GM19099 (cell line): ENCODE results near the gene BMPER.

Source experiments
- POLR2A ChIP-seq: IDR thresholded peaks from 3 replicates; pipeline ENCODE4 v1.6.1; 2011; ENCODE audit warnings: low read depth; ENCODE audit not compliant: insufficient read length; ENCODE audit errors: extremely low read depth

Gene BMPER

GRCh38 chr7:33932832-33933468 is 27.6 kb downstream of the BMPER start:
- no peak for TF ChIP-seq POLR2A

DNA sequence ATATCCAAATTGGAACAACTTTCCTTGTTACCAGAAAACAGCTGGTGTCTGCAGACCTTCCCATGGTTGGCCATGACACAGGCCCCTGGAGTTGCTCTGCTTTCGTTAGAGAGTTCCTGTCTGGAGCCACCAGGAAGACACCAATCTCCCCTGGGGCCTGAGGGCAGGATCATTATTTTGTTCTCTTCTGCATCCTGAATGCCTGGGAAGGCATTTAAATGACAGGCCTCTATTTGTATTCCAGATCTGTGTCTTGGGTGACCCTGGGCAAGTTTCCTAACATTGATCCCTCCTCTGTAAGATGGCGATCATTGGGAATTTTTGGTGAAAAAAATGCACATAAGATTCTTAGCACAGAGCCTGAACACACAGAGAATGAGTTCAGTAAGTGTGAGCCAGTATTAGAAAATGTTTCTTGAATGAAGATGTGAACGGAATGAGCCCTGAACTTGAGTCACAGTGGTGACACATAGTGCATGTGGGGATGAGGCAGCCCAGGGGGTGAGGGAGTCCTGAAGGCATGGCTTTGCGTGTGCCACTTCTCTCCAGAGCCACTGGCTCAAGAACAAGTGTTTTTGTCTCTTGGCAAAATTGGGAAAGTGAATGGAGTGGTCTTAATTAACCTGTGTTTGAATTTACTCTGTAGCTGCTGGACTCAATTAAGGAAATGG is 28.4 kb downstream of the BMPER start:
- no peak for TF ChIP-seq POLR2A

DNA sequence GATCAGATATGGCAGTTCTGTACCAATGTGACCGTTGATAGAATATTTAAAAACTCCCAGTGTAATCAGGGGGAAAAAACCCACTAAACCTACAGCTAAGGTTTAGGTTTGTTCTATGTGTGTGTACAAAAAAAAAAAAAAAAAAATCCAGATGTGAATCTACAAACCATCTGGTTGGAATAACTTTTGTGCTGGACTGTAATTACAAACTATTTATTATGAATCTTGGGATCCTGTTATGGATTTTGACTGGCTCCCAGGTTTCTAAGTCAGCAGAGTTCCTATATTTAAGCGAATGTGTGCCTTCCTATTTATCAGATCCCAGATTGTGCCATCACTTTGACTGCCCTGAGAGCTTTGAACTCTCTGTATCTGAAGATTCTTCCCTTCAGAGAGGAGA is 29.1 kb downstream of the BMPER start:
- no peak for TF ChIP-seq POLR2A

DNA sequence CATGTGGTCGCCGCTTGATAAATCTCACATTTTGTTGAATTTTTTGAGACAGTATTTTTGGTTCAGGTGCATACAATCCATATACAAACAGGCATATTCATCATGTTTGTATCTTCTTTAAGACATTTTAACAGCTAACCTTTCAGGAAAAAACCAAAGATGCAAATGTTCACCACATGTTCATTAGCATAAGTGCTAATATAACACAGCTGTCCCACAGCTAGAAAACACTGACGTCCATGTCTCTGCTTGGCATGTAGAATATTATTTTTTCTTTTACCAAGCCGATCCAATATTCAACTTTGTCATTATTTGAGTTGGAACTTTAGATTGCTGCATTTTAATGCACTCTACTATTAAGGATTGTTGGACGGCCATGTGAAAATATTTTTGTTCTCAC is 31.2 kb downstream of the BMPER start:
- TF ChIP-seq POLR2A = no peak

DNA sequence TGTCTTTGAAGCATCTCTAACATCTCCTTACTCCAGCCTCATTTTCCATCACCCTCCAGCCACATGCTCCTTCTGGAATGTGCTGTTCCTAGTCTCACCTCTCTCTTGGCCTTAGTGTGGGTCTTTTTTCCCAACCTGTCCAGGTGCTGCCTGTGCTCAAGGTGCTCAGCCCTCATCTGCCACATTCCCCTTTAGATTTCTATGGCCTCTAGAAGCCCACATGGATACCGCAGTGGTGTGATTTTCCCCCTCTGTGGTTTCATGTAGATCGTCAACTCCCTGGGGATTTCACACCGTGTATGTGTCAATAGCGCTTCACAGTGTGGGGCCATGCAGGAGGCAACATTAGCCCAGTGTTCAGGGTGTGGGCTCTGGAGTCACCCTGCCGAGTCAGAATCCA is 32.5 kb downstream of the BMPER start:
- no peak for TF ChIP-seq POLR2A

- TF ChIP-seq POLR2A = no peak
Observed at GRCh38 chr7:33939121-33939520, 33.8 kb downstream of the BMPER start.

DNA sequence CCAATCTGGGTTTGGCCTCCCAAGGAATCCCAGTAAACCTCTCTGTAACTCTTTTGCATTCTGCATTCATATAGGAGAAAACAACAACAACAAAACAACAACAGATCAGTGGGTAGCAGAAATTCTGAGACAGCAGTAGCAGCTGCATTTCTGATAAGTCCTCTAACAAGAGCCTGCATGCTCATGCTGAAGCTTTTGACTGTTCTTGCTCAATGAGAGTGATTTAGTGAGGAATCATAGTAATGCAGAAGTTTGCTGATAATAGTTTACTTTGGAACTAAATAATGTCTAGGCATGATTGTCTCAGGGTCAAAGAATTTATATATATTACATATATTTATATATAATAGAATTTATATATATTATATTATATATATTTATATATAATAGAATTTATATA is 35.2 kb downstream of the BMPER start:
- no peak for TF ChIP-seq POLR2A

DNA sequence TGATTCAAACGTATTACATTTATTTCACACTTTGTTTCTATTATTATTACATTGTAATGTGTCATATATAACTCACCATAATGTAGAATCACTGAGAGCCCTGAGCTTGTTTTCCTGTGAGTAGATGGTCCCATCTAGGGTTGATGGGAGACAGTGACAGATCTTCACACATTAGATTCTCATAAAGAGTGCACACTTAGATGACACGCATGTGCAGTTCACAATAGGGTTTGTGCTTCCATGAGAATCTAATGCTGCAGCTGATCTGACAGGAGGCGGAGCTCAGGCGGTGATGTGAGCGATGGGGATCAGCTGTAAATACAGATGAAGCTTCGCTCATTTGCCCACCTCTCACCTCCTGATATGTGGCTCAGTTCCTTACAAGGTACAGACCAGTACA is 36.1 kb downstream of the BMPER start:
- no peak for TF ChIP-seq POLR2A

DNA sequence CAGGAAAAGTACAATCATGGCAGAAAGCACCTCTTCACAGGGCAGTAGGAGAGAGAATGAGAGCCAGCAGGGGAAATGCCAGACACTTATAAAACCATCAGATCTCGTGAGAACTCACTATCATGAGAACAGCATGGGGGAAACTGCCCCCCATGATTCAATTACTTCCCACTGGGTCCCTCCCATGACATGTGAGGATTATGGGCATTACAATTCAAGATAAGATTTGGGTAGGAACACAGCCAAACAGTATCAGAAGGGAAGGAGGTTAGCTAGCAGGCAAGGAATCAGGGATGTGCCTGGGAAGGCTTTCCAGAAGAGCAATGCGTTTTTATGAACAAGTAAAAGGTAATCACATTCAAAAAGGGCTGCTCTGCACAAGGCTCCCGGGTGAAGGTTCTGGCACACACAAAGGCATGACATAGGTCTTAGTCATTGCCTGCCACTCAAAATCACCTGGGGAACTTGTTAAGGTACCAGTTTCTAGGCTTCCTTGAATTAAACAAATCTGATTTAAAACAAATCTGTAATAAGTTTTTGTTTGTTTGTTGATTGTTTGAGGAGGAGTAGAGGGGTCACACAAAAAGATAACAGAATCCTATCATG is 40.9 kb downstream of the BMPER start:
- no peak for TF ChIP-seq POLR2A

DNA sequence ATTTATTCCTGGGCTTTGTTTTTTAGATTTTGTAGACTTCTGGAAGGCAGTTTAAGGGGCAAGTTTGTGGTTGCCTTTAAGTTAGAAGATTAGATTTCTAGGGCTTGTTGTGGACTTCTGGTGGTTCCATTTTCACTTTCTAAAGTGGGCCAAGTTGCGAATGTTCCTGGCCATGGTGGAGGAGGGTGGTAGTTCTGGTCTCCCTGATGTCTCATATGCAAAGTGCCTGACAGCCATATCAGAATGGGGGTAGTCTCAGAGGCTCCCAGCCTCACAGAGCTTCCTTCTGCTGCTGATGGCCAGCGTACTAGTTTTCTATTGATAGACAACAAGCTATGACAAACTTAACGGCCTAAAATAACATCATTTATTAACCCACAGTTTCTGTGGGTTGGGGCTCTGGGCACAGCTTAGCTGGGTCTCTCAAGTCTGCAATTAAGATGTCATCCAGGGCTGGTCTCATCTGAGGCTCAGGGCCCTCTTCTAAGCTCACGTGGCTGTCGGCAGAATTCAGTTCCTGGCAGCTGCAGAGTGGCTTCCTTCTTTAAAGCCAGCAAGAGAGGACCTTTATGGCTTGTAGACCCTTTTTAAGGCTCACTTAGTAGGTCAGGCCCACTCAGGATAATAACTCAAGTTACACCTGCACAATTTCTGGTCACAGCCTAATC is 44.8 kb downstream of the BMPER start:
- TF ChIP-seq POLR2A = no peak

DNA sequence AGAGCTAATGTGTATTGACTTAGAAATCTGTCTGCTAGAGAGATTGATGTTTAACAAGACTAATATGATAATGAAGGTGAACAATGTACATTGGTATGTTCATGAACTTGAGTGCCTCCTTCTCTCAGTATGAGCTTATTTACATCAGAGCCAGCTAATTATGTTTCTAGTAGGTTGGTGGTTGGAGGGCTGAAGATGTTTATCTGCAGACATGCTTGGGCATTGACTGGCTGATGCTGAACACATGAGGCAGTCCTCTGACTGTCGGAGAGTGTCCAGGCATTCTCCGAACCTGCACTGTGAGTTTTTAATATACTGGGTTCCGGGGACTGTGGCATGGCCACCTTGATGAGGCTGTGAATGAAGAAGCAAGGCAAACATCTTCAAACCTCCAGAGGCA is 47.5 kb downstream of the BMPER start:
- no peak for TF ChIP-seq POLR2A

DNA sequence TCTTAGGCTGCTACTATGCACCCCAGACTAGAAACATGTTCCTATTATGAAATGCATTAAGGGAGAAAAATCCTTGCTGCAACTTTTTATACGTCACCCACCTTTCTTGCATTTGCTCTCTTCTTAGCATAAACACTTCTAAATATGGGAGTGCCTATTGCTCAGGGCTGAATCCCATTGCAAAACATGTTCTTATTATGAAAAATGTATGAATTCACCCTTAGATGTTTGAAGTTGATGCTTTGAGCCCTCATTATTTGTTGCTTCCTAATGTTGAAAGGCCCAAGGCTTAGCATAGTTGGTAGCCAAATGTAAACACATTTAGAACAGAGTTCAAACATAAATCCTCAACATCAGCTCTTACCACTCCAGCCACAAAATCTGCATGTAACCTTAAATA is 52.8 kb downstream of the BMPER start:
- no peak for TF ChIP-seq POLR2A

GRCh38 chr7:33959676-33960075 is 54.3 kb downstream of the BMPER start:
- TF ChIP-seq POLR2A = no peak

- TF ChIP-seq POLR2A = no peak
Observed at GRCh38 chr7:33961948-33962347, 56.6 kb downstream of the BMPER start.

DNA sequence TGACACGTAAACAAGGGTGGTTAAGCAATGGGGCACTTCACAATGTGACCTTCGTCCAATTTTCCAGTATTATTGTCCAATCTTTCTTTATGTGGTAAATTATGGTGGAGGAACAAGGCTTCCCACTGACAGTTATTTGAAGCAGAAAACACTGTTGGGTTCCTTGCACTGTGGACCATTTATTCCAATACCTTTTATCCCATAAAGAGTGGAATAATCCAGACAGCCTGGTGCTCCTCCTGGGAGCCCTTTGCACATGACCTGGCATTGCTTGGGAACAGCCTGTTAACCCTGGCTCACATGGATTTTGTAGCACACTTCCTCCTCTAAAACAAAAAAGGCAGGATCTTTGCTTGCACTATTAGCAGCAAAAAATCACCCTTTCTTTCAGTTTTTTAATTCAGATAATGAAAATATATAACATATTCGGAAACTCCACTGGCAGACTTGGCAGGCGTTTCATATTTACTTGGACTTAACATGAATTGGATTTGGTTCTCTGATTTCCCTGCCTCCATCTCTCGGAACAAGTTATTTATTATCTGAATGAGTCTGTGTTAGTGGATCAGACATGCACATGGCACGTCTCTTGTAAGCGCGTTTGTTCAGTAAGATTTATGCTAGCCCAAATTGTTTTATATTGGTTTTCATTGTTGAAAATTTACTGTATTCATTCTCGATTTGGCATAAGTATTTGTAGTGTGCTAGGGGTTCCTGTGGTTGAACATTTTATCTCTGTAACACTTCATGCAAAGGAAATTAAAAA is 59.3 kb downstream of the BMPER start:
- TF ChIP-seq POLR2A = no peak
